Activated naive CD4-positive, alpha-beta T cell treated with anti-CD3 and anti-CD28 coated beads, Interleukin-2, amount 10 ng/mL, durations not matched to agents 7 days and 5 days (primary cell): ENCODE results near the gene BBS1.
"Not testable (repeated sequence)": the region's sequence is repeated elsewhere in the genome, so short reads cannot be mapped to it uniquely, and the experiment has no call there.

Experiments used
- CTCF ChIA-PET: fragments of 350-600 bp; sonication (Branson Sonifier 250); formaldehyde crosslinking; loops from one replicate; lab custom pipeline; 2021; ENCODE audit warnings: antibody characterized with exemption; lab: Charles Lee
- DNase-seq: peaks from one replicate; pipeline ENCODE4 v3.0.0-alpha.2; 2020
- H3K27ac Mint-ChIP-seq: one replicate; pipeline ENCODE4 v1.8.0; 2021; ENCODE audit warnings: mild to moderate bottlenecking, moderate library complexity, mixed read lengths
- H3K27me3 Mint-ChIP-seq: one replicate; pipeline ENCODE4 v1.8.0; 2021; ENCODE audit warnings: mild to moderate bottlenecking, mixed read lengths
- H3K36me3 Mint-ChIP-seq: one replicate; pipeline ENCODE4 v1.8.0; 2021; ENCODE audit warnings: mixed read lengths
- H3K4me1 Mint-ChIP-seq: one replicate; pipeline ENCODE4 v1.8.0; 2021; ENCODE audit warnings: mixed read lengths
- H3K4me3 Mint-ChIP-seq: one replicate; pipeline ENCODE4 v1.8.0; 2021; ENCODE audit warnings: mild to moderate bottlenecking, moderate library complexity, mixed read lengths
- H3K9me3 Mint-ChIP-seq: one replicate; pipeline ENCODE4 v1.8.0; 2021; ENCODE audit warnings: mixed read lengths

BBS1 gene

DNA sequence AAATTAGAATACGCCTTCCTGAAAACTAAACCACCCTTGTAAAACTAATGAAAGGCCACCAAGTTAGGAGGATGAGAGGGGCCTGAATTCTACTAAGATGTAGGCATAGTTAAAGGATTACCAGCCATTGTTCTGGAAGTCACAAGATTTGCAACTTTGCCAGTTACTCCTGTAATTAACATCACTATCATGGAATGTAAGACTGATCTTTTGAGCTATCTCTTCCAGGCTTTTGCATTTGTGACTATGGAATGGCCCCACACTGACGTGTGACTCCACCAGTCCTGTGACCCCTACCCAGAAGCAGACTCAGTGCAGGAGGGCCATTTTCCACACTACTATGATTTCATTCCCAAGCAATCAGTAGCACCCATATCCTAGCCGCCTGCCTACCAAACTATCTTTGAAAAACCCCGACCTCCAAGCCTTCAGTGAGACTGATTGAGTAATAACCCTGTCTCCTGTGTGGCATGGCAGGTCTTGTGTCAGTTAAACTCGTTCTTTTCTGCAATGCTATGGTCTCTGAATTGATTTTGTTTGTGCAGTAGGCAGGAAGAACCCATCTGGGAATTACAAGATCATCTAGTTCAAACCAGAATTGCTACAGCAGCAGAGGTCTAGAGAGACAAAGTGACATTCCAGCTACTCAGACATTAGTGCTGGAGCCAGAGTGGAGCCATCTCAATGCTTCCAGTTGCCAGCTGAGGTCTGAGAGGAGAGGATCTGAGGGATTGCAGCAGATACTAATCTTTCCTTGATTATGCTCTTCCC, 59.8 kb downstream of the BBS1 start:
- Mint-ChIP-seq H3K4me1 (peaks cover 5% of the 10 kb centered on the region), H3K27me3 (peaks cover 62% of the 10 kb centered on the region), H3K27ac (no peak overlapping the region), H3K4me3 (no peak overlapping the region), H3K36me3 (no peaks in the 10 kb centered on the region), H3K9me3 (no peaks in the 10 kb centered on the region)
- CTCF ChIA-PET: interaction anchor here (1.2 to 3.1 kb wide), 3 partner anchors 7 to 162 kb away, joined by 3 to 10 read pairs (median 4); partner anchors contain the start of gene RBM4
- DNase-seq: no peak

DNA sequence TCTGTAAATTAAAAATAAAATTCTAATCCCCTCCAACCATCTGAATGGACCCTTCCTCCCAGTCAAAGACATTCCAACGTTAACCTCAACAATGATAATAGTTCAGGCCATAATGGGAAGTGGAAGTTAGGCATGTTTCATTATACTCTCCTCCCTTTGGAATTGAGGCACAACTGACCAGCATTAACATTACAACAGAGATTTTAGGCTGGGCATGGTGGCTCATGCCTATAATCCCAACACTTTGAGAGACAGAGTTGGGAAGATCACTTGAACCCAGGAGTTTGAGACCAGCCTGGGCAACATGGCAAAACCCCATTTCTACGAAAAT, 60.4 kb downstream of the BBS1 start:
- H3K27ac Mint-ChIP-seq: no peak overlapping the region
- DNase-seq: no peak

DNA sequence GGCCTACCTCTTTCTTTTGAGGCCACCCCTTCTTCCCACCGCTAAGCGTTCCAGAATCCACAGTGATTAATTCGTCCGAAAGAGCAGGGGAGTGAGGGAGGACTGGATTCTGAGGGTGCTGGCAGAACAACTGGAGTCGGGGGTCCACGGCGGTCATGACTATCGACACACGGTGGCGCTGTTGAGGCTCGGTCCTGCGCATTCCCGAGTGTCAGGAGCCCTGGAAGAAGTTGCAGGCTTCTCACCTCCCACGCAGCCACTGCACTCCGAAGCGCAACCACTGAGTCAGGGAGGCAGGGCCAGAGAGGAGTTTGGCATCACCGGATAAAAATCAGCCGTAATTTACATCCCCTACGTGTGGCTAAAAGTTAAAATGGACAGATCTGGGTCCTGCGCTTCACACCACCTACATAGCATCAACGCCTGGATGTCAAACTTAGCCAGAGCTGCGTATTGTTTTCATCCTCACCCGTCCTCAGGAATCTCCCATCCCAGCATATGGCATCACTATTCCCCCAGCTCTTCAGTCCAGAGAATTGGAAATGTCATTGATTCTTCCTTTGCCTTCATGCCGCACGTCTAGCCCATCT, 68.7 kb downstream of the BBS1 start:
- no peak overlapping the region for H3K4me3 Mint-ChIP-seq
- CTCF ChIA-PET: interaction anchor here (0.7 to 6.5 kb wide), 14 partner anchors 10 to 244 kb away, joined by 3 to 84 read pairs (median 4); partner anchors contain the start of genes CCDC87, CCS, CTSF and RBM4B

More for the DNA sequence above, 60.4 kb downstream of the BBS1 start:
- CTCF ChIA-PET: no interaction called here
- peaks cover 61% of the 10 kb centered on the region for H3K27me3 Mint-ChIP-seq
- no peaks in the 10 kb centered on the region for H3K36me3 Mint-ChIP-seq
- no peaks in the 10 kb centered on the region for H3K9me3 Mint-ChIP-seq
- H3K4me3 Mint-ChIP-seq: no peak overlapping the region
- H3K4me1 Mint-ChIP-seq: peaks cover 5% of the 10 kb centered on the region

GRCh38 chr11:66580803-66581202, 70.4 kb downstream of the BBS1 start:
- no peak overlapping the region for H3K4me3 Mint-ChIP-seq
- no peaks in the 10 kb centered on the region for H3K4me1 Mint-ChIP-seq
- CTCF ChIA-PET: interaction anchor here (0.7 to 6.5 kb wide), 5 partner anchors 12 to 171 kb away, joined by 3 to 84 read pairs (median 4); partner anchors contain the start of genes CCDC87, CCS and RBM4B
- no peak overlapping the region for H3K27ac Mint-ChIP-seq
- H3K9me3 Mint-ChIP-seq: peaks cover 8% of the 10 kb centered on the region
- peaks cover 4% of the 10 kb centered on the region for H3K36me3 Mint-ChIP-seq
- DNase-seq: no peak
- H3K27me3 Mint-ChIP-seq: peaks cover 37% of the 10 kb centered on the region

More for the DNA sequence above, 68.7 kb downstream of the BBS1 start:
- H3K27me3 Mint-ChIP-seq: peaks cover 39% of the 10 kb centered on the region
- no peak overlapping the region for H3K27ac Mint-ChIP-seq
- H3K9me3 Mint-ChIP-seq: peaks cover 8% of the 10 kb centered on the region
- H3K36me3 Mint-ChIP-seq: peaks cover 4% of the 10 kb centered on the region
- DNase-seq: peak; percentile 83
- H3K4me1 Mint-ChIP-seq: no peaks in the 10 kb centered on the region

- no peaks in the 10 kb centered on the region for H3K4me1 Mint-ChIP-seq
- no peak overlapping the region for H3K27ac Mint-ChIP-seq
- no peak overlapping the region for H3K4me3 Mint-ChIP-seq
- H3K9me3 Mint-ChIP-seq: peaks cover 8% of the 10 kb centered on the region
- H3K36me3 Mint-ChIP-seq: peaks cover 4% of the 10 kb centered on the region
- CTCF ChIA-PET: interaction anchor here (0.7 to 6.5 kb wide), 5 partner anchors 11 to 172 kb away, joined by 3 to 84 read pairs (median 4); partner anchors contain the start of genes CCDC87, CCS and RBM4B
- DNase-seq: no peak
- peaks cover 33% of the 10 kb centered on the region for H3K27me3 Mint-ChIP-seq
Observed at GRCh38 chr11:66581261-66581660, 70.8 kb downstream of the BBS1 start.

GRCh38 chr11:66582565-66583147, 72.2 kb downstream of the BBS1 start:
- H3K4me1 Mint-ChIP-seq, H3K9me3 Mint-ChIP-seq, DNase-seq, H3K4me3 Mint-ChIP-seq, H3K27ac Mint-ChIP-seq, H3K36me3 Mint-ChIP-seq: not testable (repeated sequence)
- CTCF ChIA-PET: interaction anchor here (6.5 kb wide), 1 partner anchor 96 kb away, joined by 84 read pairs; the partner anchor contains the start of gene RBM4B
- peaks cover 23% of the 10 kb centered on the region for H3K27me3 Mint-ChIP-seq
